ENCODE results near the gene NDUFV3.

NDUFV3 gene

DNA sequence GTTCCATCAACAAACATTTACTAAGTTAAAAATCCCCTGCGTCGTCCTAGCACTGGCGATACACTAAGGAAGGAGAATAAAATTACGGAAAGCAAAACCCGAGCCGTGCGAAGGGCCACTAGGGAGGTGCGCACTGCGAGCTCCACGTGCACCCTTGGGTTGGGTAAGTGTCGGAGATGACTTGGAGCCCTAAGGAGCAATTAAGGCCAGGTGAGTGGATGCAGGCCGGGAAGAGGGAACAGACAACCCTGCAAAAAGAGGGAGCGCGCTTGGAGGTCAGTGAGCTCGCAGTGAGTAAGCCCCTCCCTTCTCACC is 14.5 kb upstream of the NDUFV3 start:
- TF ChIP-seq, protein P1, sequence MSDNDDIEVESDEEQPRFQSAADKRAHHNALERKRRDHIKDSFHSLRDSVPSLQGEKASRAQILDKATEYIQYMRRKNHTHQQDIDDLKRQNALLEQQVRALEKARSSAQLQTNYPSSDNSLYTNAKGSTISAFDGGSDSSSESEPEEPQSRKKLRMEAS (IDR thresholded peaks at IDR 0.05; ENCODE audit: low read depth, low read length): no peak
- TF ChIP-seq POLR2A (IDR thresholded peaks at IDR 0.05; ENCODE audit: extremely low read depth, insufficient read length) (no peak), MYC (IDR thresholded peaks at IDR 0.05; ENCODE audit: low read depth, low read length) (no peak)
- TF ChIP-seq, protein P2, sequence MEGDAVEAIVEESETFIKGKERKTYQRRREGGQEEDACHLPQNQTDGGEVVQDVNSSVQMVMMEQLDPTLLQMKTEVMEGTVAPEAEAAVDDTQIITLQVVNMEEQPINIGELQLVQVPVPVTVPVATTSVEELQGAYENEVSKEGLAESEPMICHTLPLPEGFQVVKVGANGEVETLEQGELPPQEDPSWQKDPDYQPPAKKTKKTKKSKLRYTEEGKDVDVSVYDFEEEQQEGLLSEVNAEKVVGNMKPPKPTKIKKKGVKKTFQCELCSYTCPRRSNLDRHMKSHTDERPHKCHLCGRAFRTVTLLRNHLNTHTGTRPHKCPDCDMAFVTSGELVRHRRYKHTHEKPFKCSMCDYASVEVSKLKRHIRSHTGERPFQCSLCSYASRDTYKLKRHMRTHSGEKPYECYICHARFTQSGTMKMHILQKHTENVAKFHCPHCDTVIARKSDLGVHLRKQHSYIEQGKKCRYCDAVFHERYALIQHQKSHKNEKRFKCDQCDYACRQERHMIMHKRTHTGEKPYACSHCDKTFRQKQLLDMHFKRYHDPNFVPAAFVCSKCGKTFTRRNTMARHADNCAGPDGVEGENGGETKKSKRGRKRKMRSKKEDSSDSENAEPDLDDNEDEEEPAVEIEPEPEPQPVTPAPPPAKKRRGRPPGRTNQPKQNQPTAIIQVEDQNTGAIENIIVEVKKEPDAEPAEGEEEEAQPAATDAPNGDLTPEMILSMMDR (IDR thresholded peaks at IDR 0.05; ENCODE audit: low read depth, low read length): no peak

DNA sequence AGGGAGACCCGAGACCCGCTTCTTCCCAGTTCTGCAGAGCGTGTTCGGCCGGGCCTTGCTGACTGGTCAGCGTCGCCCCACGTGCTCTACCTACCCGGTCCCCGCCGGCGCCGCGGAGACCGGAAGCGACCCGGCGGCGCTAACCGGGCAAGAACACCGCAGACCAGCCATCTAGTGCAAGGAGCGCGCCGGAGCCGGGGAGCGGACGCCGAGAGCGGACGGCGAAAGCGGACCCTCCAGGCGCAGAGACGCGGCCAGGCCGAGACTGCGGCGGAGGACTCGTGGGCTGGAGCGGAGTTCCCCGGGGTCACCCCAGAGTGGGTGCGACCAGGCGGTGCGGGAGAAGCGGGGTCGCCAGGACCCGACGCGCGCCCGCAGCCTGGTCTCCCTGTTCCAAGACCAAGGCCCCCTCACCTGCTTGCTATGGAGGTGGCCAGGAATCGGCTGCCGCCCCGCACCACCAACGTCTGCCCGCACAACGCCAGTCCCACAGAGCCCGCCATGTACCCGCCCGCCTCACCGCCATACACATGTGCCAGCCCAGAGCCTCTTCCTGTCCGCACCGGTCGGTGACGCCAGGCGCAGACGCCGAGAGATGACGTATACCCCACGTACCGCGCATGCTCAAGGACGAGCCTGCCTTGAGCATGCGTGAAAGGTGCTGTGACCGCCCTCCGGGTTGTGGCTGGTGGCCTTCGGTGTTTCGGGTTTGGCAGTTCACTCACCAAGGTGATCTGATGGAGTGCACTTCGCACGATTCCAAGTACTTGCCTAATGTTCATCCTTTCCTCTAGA is 13.9 kb upstream of the NDUFV3 start, which contains the start of gene WDR4:
WDR4 (minus strand) TSS at position 547 of the 795 bp plus-strand sequence; CDS start at position 503, 44 bp downstream.
- peak; percentile 97 for DNase-seq (ENCODE audit: low read depth)
- TF ChIP-seq, protein P2 (IDR thresholded peaks at IDR 0.05; ENCODE audit: low read depth, low read length): no peak
- TF ChIP-seq POLR2A (IDR thresholded peaks at IDR 0.05; ENCODE audit: extremely low read depth, insufficient read length) (peak; percentile 91), MYC (IDR thresholded peaks at IDR 0.05; ENCODE audit: low read depth, low read length) (peak; percentile 100)
- TF ChIP-seq, protein P1 (IDR thresholded peaks at IDR 0.05; ENCODE audit: low read depth, low read length): peak; percentile 98
- peak within 1 kb of the TSS; percentile 98 for H3K4me3 ChIP-seq (ENCODE audit: low read depth, low read length)

More for the DNA sequence above, 14.5 kb upstream of the NDUFV3 start:
- no peak for DNase-seq (ENCODE audit: low read depth)
- H3K4me3 ChIP-seq (ENCODE audit: low read depth, low read length): peak overlapping the region; percentile 98

DNA sequence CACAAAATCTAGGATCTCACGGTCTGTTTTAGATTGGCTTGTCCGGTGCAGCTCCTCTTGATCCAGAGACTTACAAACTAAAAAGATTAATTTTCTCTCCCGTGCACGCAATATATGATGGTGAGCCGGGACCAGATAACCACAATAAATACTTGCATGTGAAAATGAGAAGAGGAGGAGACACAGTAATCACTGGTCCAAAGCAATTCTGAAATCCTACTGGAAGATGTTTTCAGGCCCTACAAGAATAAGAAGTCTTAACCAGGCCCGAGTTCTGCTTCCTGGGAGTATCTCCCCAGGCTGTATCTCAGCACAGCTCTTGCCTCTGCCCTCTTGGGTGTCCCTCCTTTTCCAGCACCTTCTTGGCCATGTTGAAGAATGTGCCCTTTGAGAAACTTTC is 12.8 kb upstream of the NDUFV3 start:
- TF ChIP-seq MYC (IDR thresholded peaks at IDR 0.05; ENCODE audit: low read depth, low read length): no peak
- no peak for TF ChIP-seq POLR2A (IDR thresholded peaks at IDR 0.05; ENCODE audit: extremely low read depth, insufficient read length)
- TF ChIP-seq, protein P1 (IDR thresholded peaks at IDR 0.05; ENCODE audit: low read depth, low read length): no peak
- TF ChIP-seq, protein P2 (IDR thresholded peaks at IDR 0.05; ENCODE audit: low read depth, low read length): no peak
- DNase-seq (ENCODE audit: low read depth): no peak
- peak overlapping the region; percentile 98 for H3K4me3 ChIP-seq (ENCODE audit: low read depth, low read length)

DNA sequence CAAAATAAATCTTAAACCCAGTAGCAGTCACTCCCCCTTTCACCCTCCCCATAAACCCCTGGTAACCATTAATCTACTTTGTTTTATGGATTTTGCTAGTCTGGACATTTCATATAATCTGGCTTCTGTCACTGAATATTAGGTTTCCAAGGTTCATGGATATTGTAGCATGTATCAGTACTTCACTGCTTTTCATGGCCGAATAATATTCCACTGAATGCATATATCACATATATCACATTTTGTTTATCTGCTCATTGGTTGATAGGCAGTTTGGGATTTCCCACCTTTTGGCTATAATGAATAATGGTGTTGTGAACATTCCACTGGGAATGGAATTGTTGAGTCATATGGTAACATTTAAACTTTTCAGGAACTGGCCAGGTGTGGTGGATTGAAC is 9.2 kb upstream of the NDUFV3 start:
- TF ChIP-seq, protein P2 (IDR thresholded peaks at IDR 0.05; ENCODE audit: low read depth, low read length): no peak
- TF ChIP-seq MYC (IDR thresholded peaks at IDR 0.05; ENCODE audit: low read depth, low read length) (no peak), POLR2A (IDR thresholded peaks at IDR 0.05; ENCODE audit: extremely low read depth, insufficient read length) (no peak)
- TF ChIP-seq, protein P1 (IDR thresholded peaks at IDR 0.05; ENCODE audit: low read depth, low read length): no peak
- no peak for DNase-seq (ENCODE audit: low read depth)

DNA sequence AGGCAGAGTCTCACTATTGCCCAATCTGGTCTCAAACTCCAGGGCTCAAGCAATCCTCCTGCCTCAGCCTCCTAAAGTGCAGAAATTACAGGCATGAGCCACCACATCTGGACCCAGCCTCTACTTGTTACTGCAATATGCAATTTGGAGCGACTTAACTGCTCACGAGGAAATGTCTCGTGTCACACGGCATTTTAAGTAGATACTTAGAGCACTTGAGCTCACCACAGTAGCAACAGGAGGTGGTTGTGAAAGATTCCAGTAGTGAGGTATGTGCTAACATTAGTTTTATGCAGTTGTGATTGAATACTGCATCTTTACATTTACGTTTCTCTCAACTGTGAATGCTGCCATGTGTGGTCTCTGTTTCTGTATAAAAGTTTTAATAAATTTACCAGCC is 5.8 kb upstream of the NDUFV3 start:
- no peak overlapping the region for H3K4me3 ChIP-seq (ENCODE audit: low read depth, low read length)
- TF ChIP-seq, protein P2 (IDR thresholded peaks at IDR 0.05; ENCODE audit: low read depth, low read length): no peak
- TF ChIP-seq MYC (IDR thresholded peaks at IDR 0.05; ENCODE audit: low read depth, low read length): no peak
- TF ChIP-seq POLR2A (IDR thresholded peaks at IDR 0.05; ENCODE audit: extremely low read depth, insufficient read length): no peak
- TF ChIP-seq, protein P1 (IDR thresholded peaks at IDR 0.05; ENCODE audit: low read depth, low read length): no peak
- DNase-seq (ENCODE audit: low read depth): no peak

More for the DNA sequence above, 9.2 kb upstream of the NDUFV3 start:
- no peak overlapping the region for H3K4me3 ChIP-seq (ENCODE audit: low read depth, low read length)
